Measurements from ENCODE around the gene PRAMEF10.
"Not testable (repeated sequence)": the region's sequence is repeated elsewhere in the genome, so short reads cannot be mapped to it uniquely, and the experiment has no call there.

PRAMEF10 gene, protein sequence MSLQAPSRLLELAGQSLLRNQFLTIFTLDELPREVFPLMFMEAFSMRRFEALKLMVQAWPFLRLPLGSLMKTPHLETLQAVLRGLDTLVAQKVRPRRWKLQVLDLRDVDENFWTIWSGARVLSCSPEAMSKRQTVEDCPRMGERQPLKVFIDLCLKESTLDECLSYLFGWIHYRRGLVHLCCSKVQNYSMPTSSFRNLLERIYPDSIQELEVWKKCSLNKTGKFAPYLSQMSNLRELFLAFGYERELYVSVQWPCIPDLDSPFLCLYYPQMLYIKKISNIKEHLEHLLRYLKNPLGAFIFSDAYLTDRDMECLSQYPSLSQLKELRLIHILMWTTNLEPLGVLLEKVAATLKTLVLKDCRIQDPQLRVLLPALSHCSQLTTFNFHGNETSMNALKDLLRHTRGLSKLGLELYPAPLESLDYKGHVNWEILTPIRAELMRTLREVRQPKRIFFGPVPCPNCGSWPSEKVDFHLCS

DNA sequence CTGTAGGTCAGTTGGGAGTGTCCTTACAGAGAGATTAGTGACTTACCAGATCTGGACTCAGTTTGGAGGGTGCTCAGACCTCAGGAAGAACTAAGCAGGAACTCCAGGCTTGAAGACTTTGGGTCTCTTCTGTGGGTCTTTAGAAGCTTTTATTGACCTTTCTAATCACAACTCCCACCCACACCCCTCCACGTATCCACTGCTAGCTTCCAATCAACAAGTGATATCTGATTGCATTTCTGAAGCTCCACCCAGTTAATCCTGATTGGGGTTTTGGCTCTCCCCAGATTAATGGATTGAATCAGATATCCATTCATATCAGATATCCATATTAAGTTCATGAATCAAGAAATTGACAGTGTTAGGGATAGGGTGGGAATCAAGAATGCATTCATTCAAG is at the start of gene PRAMEF10:
Gene PRAMEF10, minus strand, starts transcription at position 101 of the 400 bp plus-strand sequence. CDS start 2,423 bp downstream, outside the sequence.
- not testable (repeated sequence) for H3K79me2 ChIP-seq (ENCODE audit: control insufficient read depth, insufficient read depth, low read length, unreplicated experiment); H2AFZ ChIP-seq (ENCODE audit: low read length, unreplicated experiment); H3K27ac ChIP-seq (ENCODE audit: low read depth, low read length); H3K4me3 ChIP-seq (ENCODE audit: low read depth, low read length); H3K4me1 ChIP-seq (ENCODE audit: control insufficient read depth, insufficient read depth, low read length, unreplicated experiment); H3K36me3 ChIP-seq (ENCODE audit: insufficient read depth, low read length); H3K27me3 ChIP-seq (ENCODE audit: insufficient read depth, low read length)

DNA sequence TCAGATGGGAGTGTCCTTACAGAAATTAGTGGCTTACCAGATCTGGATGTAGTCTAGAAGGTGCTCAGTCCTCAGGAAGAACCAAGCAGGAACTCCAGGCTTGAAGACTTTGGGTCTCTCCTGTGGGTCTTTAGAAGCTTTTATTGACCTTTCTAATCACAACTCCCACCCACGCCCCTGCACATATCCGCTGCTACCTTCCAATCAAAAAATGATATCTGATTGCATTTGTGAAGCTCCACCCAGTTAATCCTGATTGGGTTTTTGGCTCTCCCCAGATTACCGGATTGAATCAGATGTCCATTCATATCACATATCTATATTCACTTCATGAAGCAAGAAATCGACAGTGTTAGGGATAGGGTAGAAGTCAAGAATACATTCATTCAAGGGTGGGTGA is 49.4 kb upstream of the PRAMEF10 start, which contains the start of gene PRAMEF6:
Gene PRAMEF6, minus strand, starts transcription at position 101 of the 400 bp plus-strand sequence. CDS start 5,062 bp downstream, outside the sequence.
- H3K4me3 ChIP-seq (ENCODE audit: low read depth, low read length); H3K27me3 ChIP-seq (ENCODE audit: insufficient read depth, low read length); H2AFZ ChIP-seq (ENCODE audit: low read length, unreplicated experiment); H3K4me1 ChIP-seq (ENCODE audit: control insufficient read depth, insufficient read depth, low read length, unreplicated experiment); H3K36me3 ChIP-seq (ENCODE audit: insufficient read depth, low read length); H3K27ac ChIP-seq (ENCODE audit: low read depth, low read length); H3K79me2 ChIP-seq (ENCODE audit: control insufficient read depth, insufficient read depth, low read length, unreplicated experiment): not testable (repeated sequence)

DNA sequence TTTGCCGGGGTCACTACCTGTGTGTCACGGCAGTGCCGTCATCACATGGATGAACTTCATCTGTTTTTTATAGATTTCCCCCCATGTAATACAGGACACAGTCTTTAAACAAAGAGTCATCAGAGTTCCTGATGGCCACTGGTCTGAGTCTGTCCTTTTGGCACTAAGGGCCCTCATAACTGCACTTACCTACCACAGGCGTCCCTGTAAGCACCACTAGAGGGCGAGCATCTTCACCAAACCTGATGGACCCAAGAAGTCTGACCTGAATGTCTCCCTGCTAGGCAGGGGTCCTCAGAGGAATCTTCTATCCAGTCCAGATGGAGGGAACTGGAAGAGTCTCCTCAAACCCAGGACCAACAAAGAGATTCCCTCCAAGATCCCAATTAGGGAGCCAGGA is 26.3 kb upstream of the PRAMEF10 start:
- not testable (repeated sequence) for H3K4me3 ChIP-seq (ENCODE audit: low read depth, low read length); H3K27ac ChIP-seq (ENCODE audit: low read depth, low read length); H3K27me3 ChIP-seq (ENCODE audit: insufficient read depth, low read length); H2AFZ ChIP-seq (ENCODE audit: low read length, unreplicated experiment); H3K4me1 ChIP-seq (ENCODE audit: control insufficient read depth, insufficient read depth, low read length, unreplicated experiment); H3K79me2 ChIP-seq (ENCODE audit: control insufficient read depth, insufficient read depth, low read length, unreplicated experiment); H3K36me3 ChIP-seq (ENCODE audit: insufficient read depth, low read length)

DNA sequence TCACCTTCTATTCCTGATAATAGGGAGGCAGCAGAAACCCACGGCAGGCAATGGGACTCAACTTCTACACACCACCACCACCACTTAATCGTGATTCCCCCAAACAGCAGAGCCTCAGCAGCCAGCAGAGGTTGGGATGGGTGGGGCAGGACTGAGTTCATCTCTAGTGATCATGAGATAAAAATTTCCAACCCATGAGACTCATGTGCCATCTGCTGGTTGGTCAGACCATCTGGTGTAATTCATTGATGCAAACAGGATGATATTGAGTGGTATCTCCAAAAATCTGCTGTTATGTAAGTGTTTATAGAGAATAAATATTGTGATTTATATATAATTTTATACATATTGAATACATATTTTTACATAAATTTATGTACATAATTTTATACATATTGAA is 23.7 kb upstream of the PRAMEF10 start:
- not testable (repeated sequence) for H3K36me3 ChIP-seq (ENCODE audit: insufficient read depth, low read length); H3K79me2 ChIP-seq (ENCODE audit: control insufficient read depth, insufficient read depth, low read length, unreplicated experiment); H3K4me3 ChIP-seq (ENCODE audit: low read depth, low read length); H3K27me3 ChIP-seq (ENCODE audit: insufficient read depth, low read length); H3K4me1 ChIP-seq (ENCODE audit: control insufficient read depth, insufficient read depth, low read length, unreplicated experiment); H3K27ac ChIP-seq (ENCODE audit: low read depth, low read length); H2AFZ ChIP-seq (ENCODE audit: low read length, unreplicated experiment)

DNA sequence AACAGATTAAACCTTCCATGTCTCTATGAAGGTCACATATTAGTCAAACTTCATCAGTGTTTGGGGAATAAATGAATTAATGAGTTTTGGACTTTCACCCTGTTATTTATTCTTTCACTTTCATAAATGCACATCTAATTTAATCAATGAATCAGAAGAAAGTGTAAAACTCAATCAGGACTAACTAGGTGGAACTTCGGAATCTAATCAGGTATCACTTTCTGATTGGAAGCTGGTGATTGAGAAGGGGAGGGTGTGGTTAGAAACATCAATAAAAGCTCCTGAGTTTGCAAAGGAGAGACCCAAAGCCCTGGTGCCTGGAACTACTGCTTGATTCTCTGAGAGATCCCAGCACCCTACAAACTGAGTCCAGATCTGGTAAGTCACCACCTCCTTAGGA is 18.2 kb upstream of the PRAMEF10 start, which contains the start of gene PRAMEF7:
Gene PRAMEF7, plus strand, starts transcription at position 301 of the 400 bp plus-strand sequence. CDS start 1,083 bp downstream, outside the sequence.
- not testable (repeated sequence) for H3K79me2 ChIP-seq (ENCODE audit: control insufficient read depth, insufficient read depth, low read length, unreplicated experiment); H3K36me3 ChIP-seq (ENCODE audit: insufficient read depth, low read length); H3K4me1 ChIP-seq (ENCODE audit: control insufficient read depth, insufficient read depth, low read length, unreplicated experiment); H3K27ac ChIP-seq (ENCODE audit: low read depth, low read length); H2AFZ ChIP-seq (ENCODE audit: low read length, unreplicated experiment); H3K4me3 ChIP-seq (ENCODE audit: low read depth, low read length); H3K27me3 ChIP-seq (ENCODE audit: insufficient read depth, low read length)

DNA sequence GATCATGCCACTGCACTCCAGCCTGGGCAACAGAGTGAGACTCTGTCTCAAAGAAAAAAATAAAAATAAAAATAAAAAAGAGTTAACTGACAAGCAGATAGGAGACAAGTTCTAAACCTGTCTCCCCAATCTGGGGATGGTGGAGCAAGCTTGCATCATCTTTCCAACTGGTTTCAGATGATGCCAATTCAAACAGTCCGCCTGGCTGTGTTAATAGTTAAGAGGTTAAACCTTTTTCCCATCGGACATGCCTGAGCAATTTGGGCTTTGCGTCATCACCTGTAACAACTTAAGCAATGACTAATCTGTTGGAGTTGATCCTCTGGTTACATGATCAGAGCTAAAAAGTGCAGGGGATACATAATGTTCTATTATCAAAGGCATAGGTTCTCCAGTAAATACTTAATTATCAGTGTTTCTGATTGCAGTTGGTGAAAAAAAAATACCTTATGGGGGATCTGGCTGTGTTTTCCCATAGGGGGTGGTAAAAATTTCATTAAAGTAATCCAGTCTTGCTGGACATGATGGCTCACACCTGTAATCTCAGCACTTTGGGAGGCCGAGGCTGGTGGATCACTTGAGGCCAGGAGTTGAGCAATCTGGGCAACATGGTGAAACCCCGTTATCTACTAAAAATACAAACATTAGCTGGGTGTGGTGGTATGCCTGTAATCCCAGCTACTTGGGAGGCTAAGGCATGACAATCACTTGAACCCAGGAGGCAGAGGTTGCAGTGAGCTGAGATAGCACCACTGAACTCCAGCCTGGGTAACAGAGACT is 5.9 kb upstream of the PRAMEF10 start:
- H3K27ac ChIP-seq (ENCODE audit: low read depth, low read length); H3K36me3 ChIP-seq (ENCODE audit: insufficient read depth, low read length); H2AFZ ChIP-seq (ENCODE audit: low read length, unreplicated experiment); H3K4me1 ChIP-seq (ENCODE audit: control insufficient read depth, insufficient read depth, low read length, unreplicated experiment); H3K79me2 ChIP-seq (ENCODE audit: control insufficient read depth, insufficient read depth, low read length, unreplicated experiment); H3K4me3 ChIP-seq (ENCODE audit: low read depth, low read length); H3K27me3 ChIP-seq (ENCODE audit: insufficient read depth, low read length): not testable (repeated sequence)

DNA sequence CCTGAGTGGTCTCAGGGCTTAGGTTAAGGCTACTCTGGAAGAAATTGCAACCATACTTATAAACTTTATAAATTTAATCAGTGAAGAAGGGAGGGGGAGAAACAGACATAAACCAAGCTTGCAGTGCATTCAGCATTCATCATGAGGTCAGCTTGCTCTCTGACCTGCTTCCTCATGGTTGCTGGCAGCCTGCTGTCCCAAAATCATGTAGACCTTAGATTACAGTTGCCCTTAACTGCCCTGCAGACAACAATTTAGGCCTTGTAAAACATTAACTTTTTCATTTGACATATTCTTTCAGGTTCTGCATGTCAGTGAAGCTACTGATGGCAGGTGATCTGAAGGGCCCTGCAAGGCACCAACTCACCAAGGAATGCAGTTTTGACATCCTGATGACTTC is 1.1 kb upstream of the PRAMEF10 start:
- H2AFZ ChIP-seq (ENCODE audit: low read length, unreplicated experiment); H3K27ac ChIP-seq (ENCODE audit: low read depth, low read length); H3K79me2 ChIP-seq (ENCODE audit: control insufficient read depth, insufficient read depth, low read length, unreplicated experiment); H3K27me3 ChIP-seq (ENCODE audit: insufficient read depth, low read length); H3K4me3 ChIP-seq (ENCODE audit: low read depth, low read length); H3K36me3 ChIP-seq (ENCODE audit: insufficient read depth, low read length); H3K4me1 ChIP-seq (ENCODE audit: control insufficient read depth, insufficient read depth, low read length, unreplicated experiment): not testable (repeated sequence)

DNA sequence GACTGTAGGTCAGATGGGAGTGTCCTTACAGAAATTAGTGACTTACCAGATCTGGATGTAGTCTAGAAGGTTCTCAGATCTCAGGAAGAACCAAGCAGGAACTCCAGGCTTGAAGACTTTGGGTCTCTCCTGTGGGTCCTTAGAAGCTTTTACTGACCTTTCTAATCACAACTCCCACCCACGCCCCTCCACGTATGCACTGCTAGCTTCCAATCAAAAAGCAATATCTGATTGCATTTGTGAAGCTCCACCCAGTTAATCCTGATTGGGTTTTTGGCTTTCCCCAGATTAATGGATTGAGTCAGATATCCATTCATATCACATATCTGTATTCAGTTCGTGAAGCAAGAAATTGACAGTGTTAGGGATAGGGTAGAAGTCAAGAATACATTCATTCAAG is 12.0 kb downstream of the PRAMEF10 start, which contains the start of gene PRAMEF4:
Gene PRAMEF4, minus strand, starts transcription at position 101 of the 400 bp plus-strand sequence. CDS start 2,807 bp downstream, outside the sequence.
- not testable (repeated sequence) for H3K36me3 ChIP-seq (ENCODE audit: insufficient read depth, low read length); H3K27me3 ChIP-seq (ENCODE audit: insufficient read depth, low read length); H3K27ac ChIP-seq (ENCODE audit: low read depth, low read length); H2AFZ ChIP-seq (ENCODE audit: low read length, unreplicated experiment); H3K79me2 ChIP-seq (ENCODE audit: control insufficient read depth, insufficient read depth, low read length, unreplicated experiment); H3K4me1 ChIP-seq (ENCODE audit: control insufficient read depth, insufficient read depth, low read length, unreplicated experiment); H3K4me3 ChIP-seq (ENCODE audit: low read depth, low read length)

DNA sequence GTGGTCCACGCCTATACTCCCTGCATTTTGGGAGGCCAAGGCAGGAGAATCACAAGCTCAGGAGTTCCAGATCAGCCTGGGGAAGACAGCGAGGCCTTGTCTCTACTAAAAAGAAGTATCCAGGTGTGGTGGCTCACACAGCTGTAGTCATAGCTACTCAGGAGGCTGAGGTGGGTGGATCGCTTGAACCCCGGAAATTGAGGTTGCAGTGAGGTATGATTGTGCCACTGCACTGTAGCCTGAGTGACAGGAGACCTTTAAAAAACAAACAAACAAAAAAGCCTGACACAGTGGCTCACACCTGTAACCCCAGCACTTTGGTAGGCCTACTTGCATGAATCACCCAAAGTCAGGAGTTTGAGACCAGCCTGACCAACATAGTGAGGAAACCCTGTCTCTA is 19.6 kb downstream of the PRAMEF10 start:
- not testable (repeated sequence) for H3K4me3 ChIP-seq (ENCODE audit: low read depth, low read length)

DNA sequence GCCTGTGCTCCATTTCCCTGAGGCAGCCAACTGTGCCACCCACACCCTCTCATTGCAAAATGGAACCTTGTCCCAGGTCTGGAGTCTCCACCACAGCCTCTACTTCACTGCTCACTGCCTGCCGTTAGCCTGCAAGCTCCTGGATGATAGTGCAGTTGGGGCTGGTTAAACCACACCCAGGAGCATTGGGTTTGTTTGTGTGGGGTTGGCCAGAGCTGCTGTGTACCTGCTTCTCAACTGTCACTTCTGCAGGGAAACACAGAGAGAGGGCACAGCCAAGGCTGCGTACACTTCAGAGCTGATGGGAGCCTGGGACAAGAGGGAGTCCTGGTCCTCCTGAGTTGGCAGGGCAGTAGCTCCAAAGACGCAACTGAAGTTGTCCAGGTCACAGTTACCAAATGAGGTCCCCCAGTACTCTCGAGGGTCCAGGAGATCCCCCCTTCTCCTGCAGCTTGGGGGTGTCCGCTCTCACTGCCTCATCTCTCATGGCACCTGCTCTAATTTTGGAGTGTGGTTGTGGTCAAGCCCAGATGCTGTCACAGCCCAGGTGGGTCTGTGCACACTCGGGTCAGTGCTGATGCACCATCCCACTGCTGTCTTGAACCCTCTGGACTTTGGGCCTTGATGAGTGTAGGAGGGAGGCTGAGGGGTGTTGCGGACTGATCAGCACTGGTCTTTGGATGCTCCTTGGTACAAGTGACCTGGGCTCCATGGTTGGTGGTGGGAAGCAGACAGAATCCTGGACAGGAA is 34.8 kb downstream of the PRAMEF10 start:
- not testable (repeated sequence) for H3K79me2 ChIP-seq (ENCODE audit: control insufficient read depth, insufficient read depth, low read length, unreplicated experiment); H3K4me1 ChIP-seq (ENCODE audit: control insufficient read depth, insufficient read depth, low read length, unreplicated experiment); H2AFZ ChIP-seq (ENCODE audit: low read length, unreplicated experiment); H3K27me3 ChIP-seq (ENCODE audit: insufficient read depth, low read length); H3K4me3 ChIP-seq (ENCODE audit: low read depth, low read length); H3K27ac ChIP-seq (ENCODE audit: low read depth, low read length); H3K36me3 ChIP-seq (ENCODE audit: insufficient read depth, low read length)

More for the DNA sequence above, 19.6 kb downstream of the PRAMEF10 start:
- not testable (repeated sequence) for H2AFZ ChIP-seq (ENCODE audit: low read length, unreplicated experiment); H3K27ac ChIP-seq (ENCODE audit: low read depth, low read length); H3K36me3 ChIP-seq (ENCODE audit: insufficient read depth, low read length); H3K4me1 ChIP-seq (ENCODE audit: control insufficient read depth, insufficient read depth, low read length, unreplicated experiment); H3K79me2 ChIP-seq (ENCODE audit: control insufficient read depth, insufficient read depth, low read length, unreplicated experiment); H3K27me3 ChIP-seq (ENCODE audit: insufficient read depth, low read length)
